ENCODE measurements around the gene SOX9. TPM values are rescaled to one million over a fixed set of nuclear protein-coding genes. Genes with fewer than 3 reads are reported as not detected.

SOX9 gene
- total and polyA plus RNA-seq, 3 donors from 2014 or later, result 80.0 to 240 (median 166) TPM

- Histone ChIP-seq H3K4me3 (no peak overlapping the region), H3K36me3 (ENCODE audit: low read depth, missing control alignments) (no peaks in the 10 kb centered on the region), H3K9me3 (no peaks in the 10 kb centered on the region), H3K4me1 (no peaks in the 10 kb centered on the region), H3K27me3 (no peaks in the 10 kb centered on the region), H3K27ac (no peak overlapping the region)
- DNase-seq, result no peak
- WGBS, 2 donors, result 81 to 89% methylated on average over 2 of the region's 2 CpGs
- intact Hi-C loops (cut with DNase I; ENCODE audit: low total_unique reads), result no loop called here
- TF ChIP-seq POLR2A (IDR thresholded peaks at IDR 0.05) (no peak), CTCF (IDR thresholded peaks at IDR 0.05) (no peak)
Measured at GRCh38 chr17:72167593-72167992, 46.8 kb downstream of the SOX9 start.

GRCh38 chr17:72169823-72170222, 49.0 kb downstream of the SOX9 start:
- intact Hi-C loops (cut with DNase I; ENCODE audit: low total_unique reads), result no loop called here
- TF ChIP-seq CTCF (IDR thresholded peaks at IDR 0.05), result no peak
- no peak for TF ChIP-seq POLR2A (IDR thresholded peaks at IDR 0.05)
- 93 to 94% methylated on average over 4 of the region's 4 CpGs for WGBS, 2 donors
- Histone ChIP-seq H3K27me3 (no peaks in the 10 kb centered on the region), H3K4me3 (no peak overlapping the region), H3K4me1 (no peaks in the 10 kb centered on the region), H3K36me3 (ENCODE audit: low read depth, missing control alignments) (no peaks in the 10 kb centered on the region), H3K27ac (no peak overlapping the region), H3K9me3 (no peaks in the 10 kb centered on the region)
- DNase-seq, result no peak

GRCh38 chr17:72171703-72172667, 51.2 kb downstream of the SOX9 start:
- WGBS, 2 donors, result 38 to 40% methylated on average over 7 of the region's 7 CpGs
- Histone ChIP-seq H3K27me3 (no peaks in the 10 kb centered on the region), H3K36me3 (ENCODE audit: low read depth, missing control alignments) (no peaks in the 10 kb centered on the region), H3K4me3 (no peak overlapping the region), H3K9me3 (no peaks in the 10 kb centered on the region), H3K27ac (peak overlapping the region in 1 of 2 donors; percentile 9), H3K4me1 (peaks cover 5% of the 10 kb centered on the region)
- peak; percentile 70 for DNase-seq
- TF ChIP-seq CTCF (IDR thresholded peaks at IDR 0.05) (no peak), POLR2A (IDR thresholded peaks at IDR 0.05) (no peak)
- intact Hi-C loops (cut with DNase I; ENCODE audit: low total_unique reads), result no loop called here

GRCh38 chr17:72173499-72174116, 52.8 kb downstream of the SOX9 start:
- WGBS, 2 donors, result 62 to 69% methylated on average over 9 of the region's 9 CpGs
- DNase-seq, result no peak
- H3K4me1 ChIP-seq, result peaks cover 5% of the 10 kb centered on the region
- intact Hi-C loops (cut with DNase I; ENCODE audit: low total_unique reads), result no loop called here
- H3K27me3 ChIP-seq, result no peaks in the 10 kb centered on the region
- no peak for TF ChIP-seq CTCF (IDR thresholded peaks at IDR 0.05)
- no peak for TF ChIP-seq POLR2A (IDR thresholded peaks at IDR 0.05)
- no peak overlapping the region for H3K27ac ChIP-seq
- H3K9me3 ChIP-seq, result no peaks in the 10 kb centered on the region
- no peaks in the 10 kb centered on the region for H3K36me3 ChIP-seq (ENCODE audit: low read depth, missing control alignments)
- no peak overlapping the region for H3K4me3 ChIP-seq

All from testis (tissue), 3 donors.